Breast epithelium (tissue), 4 donors: ENCODE data around the gene LRRC66. TPM values are rescaled to one million over a fixed set of nuclear protein-coding genes. Genes with fewer than 3 reads are reported as not detected.

ENCODE experiments used
- DNase-seq, 2 donors: peaks; one replicate each; pipeline ENCODE4 v3.0.0-alpha.2; 2019; ENCODE audit warnings: low spot score in 2 of 2
- H3K27ac ChIP-seq, 2 donors: fragments of 200-600 bp; sonication (generic) in 1 of 2; one replicate each; pipeline ENCODE4 v1.5.1; 2016 to 2019; ENCODE audit warnings: mild to moderate bottlenecking in 1 of 2
- H3K27me3 ChIP-seq, 2 donors: fragments of 200-600 bp; sonication (generic) in 1 of 2; one replicate each; pipeline versions ENCODE4 v1.5.1 to v1.6.0; 2017 to 2019; ENCODE audit warnings: control low read depth in 1 of 2, mild to moderate bottlenecking in 1 of 2
- H3K36me3 ChIP-seq: fragments of 200-600 bp; one replicate; pipeline ENCODE4 v1.5.1; 2019
- H3K4me1 ChIP-seq, 2 donors: fragments of 200-600 bp; sonication (generic); one replicate each; pipeline ENCODE4 v1.5.1; 2016 to 2019; ENCODE audit warnings: control low read depth in 1 of 2
- H3K4me3 ChIP-seq, 3 donors: fragments of 200-600 bp; sonication (generic); 1 replicate in 2 of 3; 2 replicates in 1 of 3; pipeline ENCODE4 v1.5.1; 2016 to 2019; ENCODE audit warnings: mild to moderate bottlenecking in 3 of 3, moderate library complexity in 2 of 3
- H3K9me3 ChIP-seq, 2 donors: fragments of 200-600 bp; sonication (generic) in 1 of 2; one replicate each; pipeline ENCODE4 v1.5.1; 2016 to 2019; ENCODE audit warnings: control low read depth in 1 of 2
- CTCF ChIP-seq, 3 donors: fragments of 450-650 bp; IDR thresholded peaks; one replicate each; pipeline ENCODE4 v1.5.1; 2016 to 2017; ENCODE audit warnings: antibody characterized with exemption in 3 of 3, mild to moderate bottlenecking in 3 of 3, moderate library complexity in 3 of 3
- POLR2A ChIP-seq: fragments of 450-650 bp; IDR thresholded peaks from one replicate; pipeline ENCODE4 v1.6.1; 2016; ENCODE audit warnings: antibody characterized with exemption, mild to moderate bottlenecking, moderate library complexity
- POLR2AphosphoS5 ChIP-seq, 3 donors: sonication (generic); formaldehyde crosslinking; IDR thresholded peaks; one replicate each; pipeline ENCODE4 v1.6.1; 2017; ENCODE audit warnings: antibody characterized with exemption in 3 of 3
- intact Hi-C: fragments of 100-400 bp; cut with DNase I; formaldehyde crosslinking; loops from one replicate; pipeline ENCODE4 v1.15.1; 2023; ENCODE audit warnings: low total_unique reads
- total RNA-seq, 3 donors: library from RNA; depleted of rRNA; stranded (reverse); fragments of >200 nt; gene quantifications; one replicate each; pipeline ENCODE4 v1.1.0, GENCODE V29; 2016

The LRRC66 gene
- total RNA-seq, 3 donors from 2014 or later, result 0.29 to 0.48 (median 0.33) TPM

- no peaks in the 10 kb centered on the region for H3K4me1 ChIP-seq
- no peaks in the 10 kb centered on the region for H3K36me3 ChIP-seq
- H3K9me3 ChIP-seq, result no peaks in the 10 kb centered on the region
- TF ChIP-seq POLR2A, result no peak
- TF ChIP-seq CTCF (IDR thresholded peaks at IDR 0.05), result no peak
- TF ChIP-seq POLR2AphosphoS5 (IDR thresholded peaks at IDR 0.05), result no peak
- intact Hi-C loops, result no loop called here
- no peak for DNase-seq
- no peak overlapping the region for H3K4me3 ChIP-seq
- no peaks in the 10 kb centered on the region for H3K27me3 ChIP-seq
- no peak overlapping the region for H3K27ac ChIP-seq
Observed at GRCh38 chr4:52014903-52015302, 5.3 kb downstream of the LRRC66 start.

DNA sequence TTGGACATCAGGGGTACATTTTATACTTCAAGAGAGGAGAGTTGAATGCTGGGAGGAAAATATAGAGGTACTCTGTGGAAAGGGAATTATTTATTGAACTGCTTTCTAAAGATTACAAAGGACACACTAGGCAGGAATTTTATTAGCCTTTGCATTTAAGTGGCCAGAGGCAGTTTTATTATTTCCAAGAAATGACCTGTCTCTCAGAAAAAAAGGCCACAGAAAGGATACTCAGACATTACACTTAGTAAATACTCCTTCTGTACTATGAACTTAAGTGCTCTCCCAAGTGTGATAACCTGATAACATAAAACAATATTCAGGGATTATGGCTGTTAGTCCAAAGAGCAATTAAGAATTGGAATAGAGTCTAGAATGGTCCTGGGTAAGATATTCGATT lies 7.5 kb downstream of the LRRC66 start:
- no peaks in the 10 kb centered on the region for H3K4me1 ChIP-seq
- no peak for TF ChIP-seq CTCF (IDR thresholded peaks at IDR 0.05)
- TF ChIP-seq POLR2A, result no peak
- TF ChIP-seq POLR2AphosphoS5 (IDR thresholded peaks at IDR 0.05), result no peak
- no peaks in the 10 kb centered on the region for H3K27me3 ChIP-seq
- H3K36me3 ChIP-seq, result no peaks in the 10 kb centered on the region
- intact Hi-C loops, result no loop called here
- H3K9me3 ChIP-seq, result no peaks in the 10 kb centered on the region
- DNase-seq, result no peak
- H3K27ac ChIP-seq, result no peak overlapping the region
- H3K4me3 ChIP-seq, result no peak overlapping the region

DNA sequence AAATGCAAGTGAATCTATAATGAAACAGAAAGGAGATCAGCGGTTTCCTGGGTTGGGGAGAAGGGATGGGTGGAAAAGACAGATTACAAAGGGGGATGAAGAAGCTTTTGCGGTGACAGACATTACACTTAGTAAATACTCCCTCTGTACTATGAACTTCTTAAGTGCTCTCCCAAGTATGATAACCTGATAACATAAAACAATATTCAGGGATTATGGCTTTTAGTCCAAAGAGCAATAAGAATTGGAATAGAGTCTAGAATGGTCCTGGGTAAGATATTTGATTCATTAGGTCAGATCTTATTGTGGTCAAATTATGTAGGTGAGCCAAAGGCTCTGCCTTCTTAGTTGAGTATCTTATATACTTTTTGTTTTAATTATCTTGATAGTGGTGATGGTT lies 9.2 kb downstream of the LRRC66 start:
- intact Hi-C loops, result no loop called here

DNA sequence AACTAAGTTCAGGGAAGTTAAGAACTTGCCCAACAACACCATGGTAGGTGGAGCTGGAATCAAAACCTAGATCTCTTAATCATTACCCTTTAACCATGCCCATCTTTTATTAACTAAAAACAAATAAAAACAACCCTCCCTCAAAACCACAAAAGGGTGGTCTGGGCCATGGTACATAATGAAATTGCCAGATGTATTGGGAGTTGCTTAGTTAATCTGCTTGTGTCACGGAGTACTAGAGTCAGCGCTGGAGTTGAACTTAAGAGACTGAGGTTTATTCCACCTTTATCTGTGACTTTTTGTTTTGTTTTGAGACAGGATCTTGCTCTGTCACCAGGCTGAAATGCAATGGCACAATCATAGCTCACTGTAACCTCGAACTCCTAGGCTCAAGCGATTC lies 13.3 kb downstream of the LRRC66 start:
- H3K36me3 ChIP-seq, result no peaks in the 10 kb centered on the region
- intact Hi-C loops, result no loop called here

More for the DNA sequence above, 9.2 kb downstream of the LRRC66 start:
- Histone ChIP-seq H3K9me3 (no peaks in the 10 kb centered on the region), H3K27ac (no peak overlapping the region), H3K4me3 (no peak overlapping the region), H3K36me3 (no peaks in the 10 kb centered on the region), H3K4me1 (no peaks in the 10 kb centered on the region), H3K27me3 (no peaks in the 10 kb centered on the region)
- DNase-seq, result no peak
- TF ChIP-seq CTCF (IDR thresholded peaks at IDR 0.05) (no peak), POLR2AphosphoS5 (IDR thresholded peaks at IDR 0.05) (no peak), POLR2A (no peak)

More for the DNA sequence above, 13.3 kb downstream of the LRRC66 start:
- Histone ChIP-seq H3K9me3 (no peaks in the 10 kb centered on the region), H3K27me3 (no peaks in the 10 kb centered on the region), H3K4me3 (no peak overlapping the region), H3K27ac (no peak overlapping the region), H3K4me1 (no peaks in the 10 kb centered on the region)
- DNase-seq, result no peak
- TF ChIP-seq CTCF (IDR thresholded peaks at IDR 0.05), result no peak
- no peak for TF ChIP-seq POLR2AphosphoS5 (IDR thresholded peaks at IDR 0.05)
- TF ChIP-seq POLR2A, result no peak
